ENCODE data around the gene RIN1.
"Not testable (repeated sequence)": the region's sequence is repeated elsewhere in the genome, so short reads cannot be mapped to it uniquely, and the experiment has no call there.

RIN1 gene, protein sequence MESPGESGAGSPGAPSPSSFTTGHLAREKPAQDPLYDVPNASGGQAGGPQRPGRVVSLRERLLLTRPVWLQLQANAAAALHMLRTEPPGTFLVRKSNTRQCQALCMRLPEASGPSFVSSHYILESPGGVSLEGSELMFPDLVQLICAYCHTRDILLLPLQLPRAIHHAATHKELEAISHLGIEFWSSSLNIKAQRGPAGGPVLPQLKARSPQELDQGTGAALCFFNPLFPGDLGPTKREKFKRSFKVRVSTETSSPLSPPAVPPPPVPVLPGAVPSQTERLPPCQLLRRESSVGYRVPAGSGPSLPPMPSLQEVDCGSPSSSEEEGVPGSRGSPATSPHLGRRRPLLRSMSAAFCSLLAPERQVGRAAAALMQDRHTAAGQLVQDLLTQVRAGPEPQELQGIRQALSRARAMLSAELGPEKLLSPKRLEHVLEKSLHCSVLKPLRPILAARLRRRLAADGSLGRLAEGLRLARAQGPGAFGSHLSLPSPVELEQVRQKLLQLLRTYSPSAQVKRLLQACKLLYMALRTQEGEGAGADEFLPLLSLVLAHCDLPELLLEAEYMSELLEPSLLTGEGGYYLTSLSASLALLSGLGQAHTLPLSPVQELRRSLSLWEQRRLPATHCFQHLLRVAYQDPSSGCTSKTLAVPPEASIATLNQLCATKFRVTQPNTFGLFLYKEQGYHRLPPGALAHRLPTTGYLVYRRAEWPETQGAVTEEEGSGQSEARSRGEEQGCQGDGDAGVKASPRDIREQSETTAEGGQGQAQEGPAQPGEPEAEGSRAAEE

GRCh38 chr11:66336234-66337102, at the start of gene RIN1:
Gene RIN1 (minus strand): TSS chr11:66336434. CDS start chr11:66336402, 32 bp downstream.
- TF ChIP-seq, protein P1, sequence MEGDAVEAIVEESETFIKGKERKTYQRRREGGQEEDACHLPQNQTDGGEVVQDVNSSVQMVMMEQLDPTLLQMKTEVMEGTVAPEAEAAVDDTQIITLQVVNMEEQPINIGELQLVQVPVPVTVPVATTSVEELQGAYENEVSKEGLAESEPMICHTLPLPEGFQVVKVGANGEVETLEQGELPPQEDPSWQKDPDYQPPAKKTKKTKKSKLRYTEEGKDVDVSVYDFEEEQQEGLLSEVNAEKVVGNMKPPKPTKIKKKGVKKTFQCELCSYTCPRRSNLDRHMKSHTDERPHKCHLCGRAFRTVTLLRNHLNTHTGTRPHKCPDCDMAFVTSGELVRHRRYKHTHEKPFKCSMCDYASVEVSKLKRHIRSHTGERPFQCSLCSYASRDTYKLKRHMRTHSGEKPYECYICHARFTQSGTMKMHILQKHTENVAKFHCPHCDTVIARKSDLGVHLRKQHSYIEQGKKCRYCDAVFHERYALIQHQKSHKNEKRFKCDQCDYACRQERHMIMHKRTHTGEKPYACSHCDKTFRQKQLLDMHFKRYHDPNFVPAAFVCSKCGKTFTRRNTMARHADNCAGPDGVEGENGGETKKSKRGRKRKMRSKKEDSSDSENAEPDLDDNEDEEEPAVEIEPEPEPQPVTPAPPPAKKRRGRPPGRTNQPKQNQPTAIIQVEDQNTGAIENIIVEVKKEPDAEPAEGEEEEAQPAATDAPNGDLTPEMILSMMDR (IDR thresholded peaks at IDR 0.05; ENCODE audit: low read depth, low read length): peak; percentile 29
- TF ChIP-seq MYC (IDR thresholded peaks at IDR 0.05; ENCODE audit: low read depth, low read length) (peak; percentile 96), POLR2A (IDR thresholded peaks at IDR 0.05; ENCODE audit: extremely low read depth, insufficient read length) (peak; percentile 68), MAX (IDR thresholded peaks at IDR 0.05; ENCODE audit: low read depth, low read length) (peak; percentile 97)
- peak within 1 kb of the TSS; percentile 78 for H3K4me3 ChIP-seq (ENCODE audit: low read depth, low read length)
- DNase-seq (ENCODE audit: low read depth): peak; percentile 99

- not testable (repeated sequence) for H3K4me3 ChIP-seq (ENCODE audit: low read depth, low read length); DNase-seq (ENCODE audit: low read depth)
These were observed 48.1 kb upstream of the RIN1 start for GRCh38 chr11:66384316-66384715.

GRCh38 chr11:66380264-66380663, 44.0 kb upstream of the RIN1 start:
- peak; percentile 35 for DNase-seq (ENCODE audit: low read depth)
- H3K4me3 ChIP-seq (ENCODE audit: low read depth, low read length): not testable (repeated sequence)

DNA sequence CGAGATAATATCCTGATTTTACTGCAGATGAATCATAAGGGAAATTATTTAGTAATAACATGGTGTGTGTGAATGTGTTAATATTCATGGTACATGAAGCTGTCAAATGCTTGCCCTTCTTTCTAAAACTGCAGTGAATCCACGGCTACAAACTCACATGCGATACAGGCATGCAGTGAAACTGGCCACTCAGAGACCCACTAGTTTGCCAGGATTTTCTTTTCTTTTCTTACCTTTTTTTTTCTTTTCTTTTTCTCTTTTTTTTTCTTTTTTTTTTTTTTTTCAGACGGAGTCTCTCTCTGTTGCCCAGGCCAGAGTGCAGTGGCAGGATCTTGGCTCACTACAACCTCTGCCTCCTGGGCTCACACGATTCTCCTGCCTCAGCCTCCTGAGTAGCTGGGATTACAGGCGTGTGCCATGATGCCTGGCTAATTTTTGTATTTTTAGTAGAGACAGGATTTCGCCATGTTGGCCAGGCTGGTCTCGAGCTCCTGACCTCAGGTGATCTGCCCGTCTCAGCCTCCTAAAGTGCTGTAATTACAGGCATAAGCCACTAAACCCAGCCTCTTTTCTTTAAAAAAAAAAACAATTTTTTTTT, 37.6 kb upstream of the RIN1 start:
- DNase-seq (ENCODE audit: low read depth); H3K4me3 ChIP-seq (ENCODE audit: low read depth, low read length): not testable (repeated sequence)

DNA sequence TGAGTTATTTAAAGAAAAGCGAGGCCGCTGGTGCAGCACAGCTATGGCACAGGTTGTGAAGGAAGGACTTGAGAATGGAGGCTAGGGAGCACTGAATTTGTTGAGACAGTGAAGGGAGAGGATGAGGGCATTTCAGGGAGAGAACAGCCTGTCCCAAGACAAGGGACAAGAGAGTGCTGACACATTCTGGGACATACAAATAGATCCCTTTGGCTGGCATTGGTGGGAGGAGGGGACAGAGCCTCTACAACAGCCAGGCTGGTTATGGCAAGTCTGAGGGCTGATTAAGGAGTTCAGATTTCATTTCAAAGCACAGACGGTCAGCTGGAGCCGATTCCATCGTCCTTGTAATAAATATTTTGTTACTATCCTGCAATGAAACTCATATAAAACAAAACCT, 37.0 kb upstream of the RIN1 start:
- DNase-seq (ENCODE audit: low read depth): peak; percentile 11
- TF ChIP-seq MAX (IDR thresholded peaks at IDR 0.05; ENCODE audit: low read depth, low read length) (no peak), POLR2A (IDR thresholded peaks at IDR 0.05; ENCODE audit: extremely low read depth, insufficient read length) (no peak), MYC (IDR thresholded peaks at IDR 0.05; ENCODE audit: low read depth, low read length) (no peak)
- TF ChIP-seq, protein P1 (IDR thresholded peaks at IDR 0.05; ENCODE audit: low read depth, low read length): no peak
- no peak overlapping the region for H3K4me3 ChIP-seq (ENCODE audit: low read depth, low read length)

GRCh38 chr11:66371627-66372415, 35.6 kb upstream of the RIN1 start, which contains the start of gene SLC29A2:
Gene SLC29A2 (minus strand): TSS chr11:66371760. CDS start chr11:66371591, 169 bp downstream.
- peak; percentile 94 for DNase-seq (ENCODE audit: low read depth)
- H3K4me3 ChIP-seq (ENCODE audit: low read depth, low read length): peak within 1 kb of the TSS; percentile 94
- TF ChIP-seq MYC (IDR thresholded peaks at IDR 0.05; ENCODE audit: low read depth, low read length): no peak; the same call in 1 of the 2 replicates
- peak; percentile 80 for TF ChIP-seq POLR2A (IDR thresholded peaks at IDR 0.05; ENCODE audit: extremely low read depth, insufficient read length)
- TF ChIP-seq, protein P1 (IDR thresholded peaks at IDR 0.05; ENCODE audit: low read depth, low read length): no peak
- peak; percentile 50; the same call in 1 of the 2 replicates for TF ChIP-seq MAX (IDR thresholded peaks at IDR 0.05; ENCODE audit: low read depth, low read length)

Measured in NB4 (cell line).